Neuronal stem cell (in vitro differentiated cells): ENCODE measurements around the gene BTBD9.

ENCODE experiments used
- DNase-seq: peaks from one replicate; pipeline ENCODE4 v3.0.0-alpha.2; 2013; ENCODE audit warnings: low spot score
- H2AFZ ChIP-seq: one replicate; pipeline ENCODE4 v1.6.1; 2013; ENCODE audit warnings: mild to moderate bottlenecking, low read length, inconsistent platforms
- H2AK5ac ChIP-seq: 2 replicates; pipeline ENCODE4 v1.6.1; 2013; ENCODE audit warnings: low read depth, mild to moderate bottlenecking, inconsistent platforms, low read length, moderate library complexity, mixed read lengths
- H2BK120ac ChIP-seq: 2 replicates; pipeline ENCODE4 v1.6.1; 2013; ENCODE audit warnings: low read depth, mild to moderate bottlenecking, inconsistent platforms, low read length, moderate library complexity, mixed read lengths
- H2BK12ac ChIP-seq: one replicate; pipeline ENCODE4 v1.6.1; 2013; ENCODE audit warnings: low read length, inconsistent platforms
- H2BK15ac ChIP-seq: 2 replicates; pipeline ENCODE4 v1.6.1; 2013; ENCODE audit warnings: mild to moderate bottlenecking, low read length, inconsistent platforms, mixed read lengths
- H2BK5ac ChIP-seq: one replicate; pipeline ENCODE4 v1.6.1; 2013; ENCODE audit warnings: inconsistent platforms, mild to moderate bottlenecking, low read length, moderate library complexity
- H3K14ac ChIP-seq: one replicate; pipeline ENCODE4 v1.6.1; 2013; ENCODE audit warnings: low read length, inconsistent platforms
- H3K18ac ChIP-seq: 2 replicates; pipeline ENCODE4 v1.6.1; 2013; ENCODE audit warnings: low read length, inconsistent platforms
- H3K23ac ChIP-seq: 2 replicates; pipeline ENCODE4 v1.6.1; 2013; ENCODE audit warnings: low read depth, mild to moderate bottlenecking, mixed read lengths, low read length, inconsistent platforms; ENCODE audit not compliant: poor library complexity
- H3K27ac ChIP-seq: replicated peaks from 3 replicates; pipeline ENCODE4 v1.5.1; 2013; ENCODE audit warnings: low read length, inconsistent platforms
- H3K27me3 ChIP-seq, 3 experiments: 2 replicates each; pipeline ENCODE4 v1.6.1; 2013; ENCODE audit warnings: low read length in 3 of 3, mild to moderate bottlenecking in 2 of 3, inconsistent platforms in 1 of 3, low read depth in 1 of 3, mixed read lengths in 1 of 3, moderate library complexity in 1 of 3; ENCODE audit not compliant: control insufficient read depth in 3 of 3, insufficient read depth in 3 of 3
- H3K36me3 ChIP-seq, 2 donors: replicated peaks in 1 of 2; 2 replicates each; pipeline ENCODE4 v1.6.1; 2013; ENCODE audit warnings: low read length in 2 of 2; ENCODE audit not compliant: control insufficient read depth in 2 of 2, insufficient read depth in 2 of 2
- H3K4ac ChIP-seq: 2 replicates; pipeline ENCODE4 v1.6.1; 2013; ENCODE audit warnings: inconsistent platforms, mild to moderate bottlenecking, low read length, moderate library complexity
- H3K4me1 ChIP-seq, 2 donors: 1 replicate in 1 of 2; 2 replicates in 1 of 2; pipeline ENCODE4 v1.6.1; 2013; ENCODE audit warnings: low read length in 2 of 2, low read depth in 1 of 2; ENCODE audit not compliant: control insufficient read depth in 2 of 2, insufficient read depth in 1 of 2
- H3K4me2 ChIP-seq: one replicate; pipeline ENCODE4 v1.6.1; 2013; ENCODE audit warnings: mild to moderate bottlenecking, low read length, inconsistent platforms; ENCODE audit not compliant: insufficient read depth, poor library complexity, severe bottlenecking
- H3K4me3 ChIP-seq, 2 donors: 2 replicates each; pipeline ENCODE4 v1.5.1; 2013; ENCODE audit warnings: low read length in 2 of 2, mild to moderate bottlenecking in 2 of 2, inconsistent platforms in 1 of 2, moderate library complexity in 1 of 2
- H3K79me1 ChIP-seq: one replicate; pipeline ENCODE4 v1.6.1; 2013; ENCODE audit warnings: low read depth, mild to moderate bottlenecking, inconsistent platforms, low read length, moderate library complexity
- H3K9ac ChIP-seq: one replicate; pipeline ENCODE4 v1.6.1; 2013; ENCODE audit warnings: mild to moderate bottlenecking, low read depth, low read length, inconsistent platforms; ENCODE audit not compliant: poor library complexity
- H3K9me3 ChIP-seq, 2 donors: replicated peaks in 1 of 2; 2 replicates each; pipeline versions ENCODE3 to v1.6.1; 2013; ENCODE audit warnings: low read length in 2 of 2, mild to moderate bottlenecking in 2 of 2, inconsistent platforms in 1 of 2, low read depth in 1 of 2, mixed read lengths in 1 of 2, moderate library complexity in 1 of 2; ENCODE audit not compliant: control insufficient read depth in 2 of 2, insufficient read depth in 1 of 2
- H4K8ac ChIP-seq: one replicate; pipeline ENCODE4 v1.6.1; 2013; ENCODE audit warnings: low read depth, mild to moderate bottlenecking, inconsistent platforms, low read length, moderate library complexity
- H4K91ac ChIP-seq: one replicate; pipeline ENCODE4 v1.6.1; 2013; ENCODE audit warnings: low read length, low read depth, mild to moderate bottlenecking, inconsistent platforms; ENCODE audit not compliant: poor library complexity
- WGBS, 2 donors: extraction: QIAGEN DNeasy Blood & Tissue Kit; methylation state at CpG; one replicate each; pipeline ENCODE4 v1.1.7; 2013; ENCODE audit warnings: missing lambda C conversion rate in 2 of 2, mixed read lengths in 1 of 2; ENCODE audit not compliant: insufficient read length in 2 of 2, insufficient replicate concordance in 1 of 2; ENCODE audit errors: extremely low coverage in 2 of 2; 5-methylcytosine and 5-hydroxymethylcytosine counted together

The BTBD9 gene

GRCh38 chr6:38527371-38527770, 112.4 kb downstream of the BTBD9 start:
- Histone ChIP-seq H3K27ac (no peak overlapping the region), H4K8ac (no peak overlapping the region), H3K4ac (no peak overlapping the region), H3K18ac (no peak overlapping the region), H3K23ac (no peak overlapping the region), H2BK120ac (no peak overlapping the region), H3K4me3 (no peak overlapping the region), H2AFZ (no peak overlapping the region), H2BK12ac (no peak overlapping the region), H3K36me3 (no peaks in the 10 kb centered on the region), H3K4me2 (no peak overlapping the region), H3K4me1 (peaks cover 1 to 8% of the 10 kb centered on the region in 2 donors), H4K91ac (no peak overlapping the region), H3K9me3 (peaks cover 4 to 28% of the 10 kb centered on the region in 2 donors), H3K79me1 (no peaks in the 10 kb centered on the region), H3K9ac (no peak overlapping the region), H3K27me3 (no peaks in the 10 kb centered on the region), H2AK5ac (no peak overlapping the region), H2BK15ac (no peak overlapping the region), H3K14ac (no peak overlapping the region), H2BK5ac (no peak overlapping the region)
- no CpG with 5 or more reads among the region's 1 CpG for WGBS, 2 donors
- DNase-seq, result no peak

- H3K4me1 ChIP-seq, result peaks cover 0 to 8% of the 10 kb centered on the region in 2 donors
- no CpG with 5 or more reads among the region's 2 CpGs for WGBS, 2 donors
Measured at GRCh38 chr6:38525888-38526287, 113.8 kb downstream of the BTBD9 start.

GRCh38 chr6:38524436-38525145, 115.1 kb downstream of the BTBD9 start:
- Histone ChIP-seq H3K18ac (no peak overlapping the region), H2BK5ac (no peak overlapping the region), H3K9me3 (peaks cover 4 to 21% of the 10 kb centered on the region in 2 donors), H2BK120ac (no peak overlapping the region), H3K27ac (no peak overlapping the region), H2BK15ac (no peak overlapping the region), H3K79me1 (no peaks in the 10 kb centered on the region), H3K4me2 (no peak overlapping the region), H3K4me3 (no peak overlapping the region), H3K14ac (no peak overlapping the region), H3K27me3 (no peaks in the 10 kb centered on the region), H3K4ac (no peak overlapping the region), H3K23ac (no peak overlapping the region), H4K91ac (no peak overlapping the region), H2BK12ac (no peak overlapping the region), H3K36me3 (no peaks in the 10 kb centered on the region), H3K4me1 (peaks cover 0 to 8% of the 10 kb centered on the region in 2 donors), H2AFZ (no peak overlapping the region), H2AK5ac (no peak overlapping the region), H4K8ac (no peak overlapping the region), H3K9ac (no peak overlapping the region)
- WGBS, 2 donors, result no CpG with 5 or more reads among the region's 3 CpGs
- DNase-seq, result no peak

More at GRCh38 chr6:38525888-38526287, 113.8 kb downstream of the BTBD9 start:
- Histone ChIP-seq H3K4ac (no peak overlapping the region), H3K14ac (no peak overlapping the region), H2AFZ (no peak overlapping the region), H3K27me3 (no peaks in the 10 kb centered on the region), H3K9ac (no peak overlapping the region), H3K36me3 (no peaks in the 10 kb centered on the region), H2BK120ac (no peak overlapping the region), H4K8ac (no peak overlapping the region), H2AK5ac (no peak overlapping the region), H3K79me1 (no peaks in the 10 kb centered on the region), H3K4me3 (no peak overlapping the region), H3K4me2 (no peak overlapping the region), H3K18ac (no peak overlapping the region), H2BK5ac (no peak overlapping the region), H2BK15ac (no peak overlapping the region), H3K27ac (no peak overlapping the region), H2BK12ac (no peak overlapping the region), H3K23ac (no peak overlapping the region), H3K9me3 (peaks cover 4 to 26% of the 10 kb centered on the region in 2 donors), H4K91ac (no peak overlapping the region)
- DNase-seq, result no peak

- H2BK12ac ChIP-seq, result no peak overlapping the region
- H3K27me3 ChIP-seq, result no peaks in the 10 kb centered on the region
- H2BK15ac ChIP-seq, result no peak overlapping the region
- H4K8ac ChIP-seq, result no peak overlapping the region
- H3K36me3 ChIP-seq, result no peaks in the 10 kb centered on the region
- no CpG with 5 or more reads among the region's 2 CpGs for WGBS, 2 donors
- no peak overlapping the region for H2BK5ac ChIP-seq
- H3K14ac ChIP-seq, result no peak overlapping the region
- H3K79me1 ChIP-seq, result no peaks in the 10 kb centered on the region
- no peak overlapping the region for H3K4ac ChIP-seq
- H3K4me3 ChIP-seq, result no peak overlapping the region
- H3K23ac ChIP-seq, result no peak overlapping the region
- no peak overlapping the region for H4K91ac ChIP-seq
- no peak overlapping the region for H2AFZ ChIP-seq
- no peak overlapping the region for H2AK5ac ChIP-seq
- peaks cover 0 to 8% of the 10 kb centered on the region in 2 donors for H3K4me1 ChIP-seq
- peaks cover 2 to 14% of the 10 kb centered on the region in 2 donors for H3K9me3 ChIP-seq
- no peak overlapping the region for H3K4me2 ChIP-seq
- no peak overlapping the region for H3K18ac ChIP-seq
- no peak overlapping the region for H2BK120ac ChIP-seq
- no peak overlapping the region for H3K9ac ChIP-seq
- no peak for DNase-seq
- H3K27ac ChIP-seq, result no peak overlapping the region
Measured at GRCh38 chr6:38522322-38522721, 117.4 kb downstream of the BTBD9 start.
